Stimulated activated CD4-positive, alpha-beta T cell treated with anti-CD3 and anti-CD28 coated beads, Interleukin-12 subunit alpha, Interleukin-12 subunit beta, amount 100 ng/mL, for 48 hours (primary cell): Measurements from ENCODE around the gene PPP1R11.
A peak's percentile ranks its signal among the peaks of the same experiment; 100 is the strongest.
"Not testable (repeated sequence)": the region's sequence is repeated elsewhere in the genome, so short reads cannot be mapped to it uniquely, and the experiment has no call there.

Experiments used
- DNase-seq, 3 donors: peaks; one replicate each; pipeline ENCODE4 v3.0.0-alpha.2; 2020; ENCODE audit warnings: low read depth in 2 of 3, low spot score in 1 of 3

Gene PPP1R11

GRCh38 chr6:30093951-30094661 lies 27.1 kb downstream of the PPP1R11 start:
- DNase-seq: no peak

- no peak for DNase-seq
Observed at GRCh38 chr6:30096829-30097228, 29.8 kb downstream of the PPP1R11 start.

- no peak for DNase-seq
Observed at GRCh38 chr6:30097902-30098768, 31.1 kb downstream of the PPP1R11 start.

GRCh38 chr6:30100154-30100553 lies 33.2 kb downstream of the PPP1R11 start:
- no peak for DNase-seq

GRCh38 chr6:30100585-30101443 lies 33.8 kb downstream of the PPP1R11 start:
- no peak for DNase-seq

- DNase-seq: peak; percentile 38 to 78 (median 53)
Observed at GRCh38 chr6:30101444-30102413, 34.7 kb downstream of the PPP1R11 start.

- no peak for DNase-seq
Observed at GRCh38 chr6:30102414-30102969, 35.5 kb downstream of the PPP1R11 start.

- DNase-seq: peak; percentile 75 to 87 (median 77)
Observed at GRCh38 chr6:30102970-30103871, 36.2 kb downstream of the PPP1R11 start.

- DNase-seq: no peak
Observed at GRCh38 chr6:30103872-30104179, 36.8 kb downstream of the PPP1R11 start.

GRCh38 chr6:30104661-30105060 lies 37.7 kb downstream of the PPP1R11 start:
- DNase-seq: no peak

GRCh38 chr6:30111266-30111856 lies 44.4 kb downstream of the PPP1R11 start:
- DNase-seq: no peak

GRCh38 chr6:30112402-30112994 lies 45.5 kb downstream of the PPP1R11 start:
- DNase-seq: no peak

GRCh38 chr6:30113003-30113759 lies 46.2 kb downstream of the PPP1R11 start, which contains the start of gene TRIM31:
TSS of gene TRIM31 (minus strand) at chr6:30113090. CDS start at chr6:30112805, 285 bp downstream.
- no peak for DNase-seq

- DNase-seq: no peak
Observed at GRCh38 chr6:30113841-30114240, 46.8 kb downstream of the PPP1R11 start.

- no peak for DNase-seq
Observed at GRCh38 chr6:30116724-30117123, 49.7 kb downstream of the PPP1R11 start.

- DNase-seq: not testable (repeated sequence)
Observed at GRCh38 chr6:30118691-30119090, 51.7 kb downstream of the PPP1R11 start.
